H1 (cell line): Measurements from ENCODE around the gene GABBR1. TPM values are rescaled to one million over a fixed set of nuclear protein-coding genes. Genes with fewer than 3 reads are reported as not detected.

Source experiments
- CTCF ChIA-PET: fragments of 300-600 bp; sonication (Branson Sonifier 250); formaldehyde crosslinking; loops from one replicate; lab custom pipeline; 2021; ENCODE audit not compliant: partially characterized antibody; lab: Charles Lee
- POLR2A ChIA-PET: fragments of 300-600 bp; sonication (Branson Sonifier 250); formaldehyde crosslinking; loops from one replicate; lab custom pipeline; 2021; ENCODE audit warnings: inconsistent platforms; ENCODE audit not compliant: partially characterized antibody; lab: Charles Lee
- DNase-seq, 2 experiments: peaks; one replicate each; pipeline versions ENCODE4 v3.0.0 to v3.0.0-alpha.2; 2010 to 2022; ENCODE audit warnings: low spot score in 2 of 2, low read depth in 1 of 2, mixed read lengths in 1 of 2
- FAIRE-seq: peaks from 2 replicates; lab custom pipeline; 2011; peaks lifted over from hg19 to GRCh38; lab: Jason Lieb, UNC
- H2AFZ ChIP-seq: 2 replicates; pipeline ENCODE4 v1.8.1; 2012; ENCODE audit warnings: low read length, inconsistent platforms
- H2AK5ac ChIP-seq: 2 replicates; pipeline ENCODE4 v1.6.1; 2013; ENCODE audit warnings: low read depth, low read length
- H2BK120ac ChIP-seq: replicated peaks from 2 replicates; pipeline ENCODE3; 2013; ENCODE audit warnings: low read depth, low read length, inconsistent platforms
- H2BK12ac ChIP-seq: 2 replicates; pipeline ENCODE4 v1.6.1; 2013; ENCODE audit warnings: low read depth, low read length
- H2BK15ac ChIP-seq: 2 replicates; pipeline ENCODE4 v1.6.1; 2013; ENCODE audit warnings: low read length
- H2BK20ac ChIP-seq: 2 replicates; pipeline ENCODE4 v1.6.1; 2013; ENCODE audit warnings: low read length
- H2BK5ac ChIP-seq: 2 replicates; pipeline ENCODE4 v1.6.1; 2013; ENCODE audit warnings: low read depth, low read length
- H3K14ac ChIP-seq: 2 replicates; pipeline ENCODE4 v1.6.1; 2013; ENCODE audit warnings: inconsistent platforms; ENCODE audit not compliant: insufficient read length
- H3K18ac ChIP-seq: 2 replicates; pipeline ENCODE4 v1.6.1; 2013; ENCODE audit warnings: low read length; ENCODE audit errors: extremely low read depth
- H3K23ac ChIP-seq: 2 replicates; pipeline ENCODE4 v1.6.1; 2013; ENCODE audit warnings: inconsistent platforms; ENCODE audit not compliant: insufficient read length
- H3K23me2 ChIP-seq: 2 replicates; pipeline ENCODE4 v1.6.1; 2013; ENCODE audit warnings: low read depth, low read length
- H3K27ac ChIP-seq: 2 replicates; pipeline ENCODE4 v1.6.1; 2011; ENCODE audit warnings: low read depth, low read length, inconsistent platforms
- H3K27me3 ChIP-seq, 4 experiments: replicated peaks in 1 of 4; 1 replicate in 1 of 4; 2 replicates in 3 of 4; pipeline versions ENCODE4 v1.6.1 to v1.8.1; 2011 to 2013; ENCODE audit warnings: low read length in 3 of 4, mild to moderate bottlenecking in 3 of 4, inconsistent platforms in 2 of 4, mixed read lengths in 2 of 4, moderate library complexity in 1 of 4; ENCODE audit not compliant: control insufficient read depth in 3 of 4, insufficient read depth in 3 of 4; ENCODE audit errors: extremely low read depth in 1 of 4
- H3K36me3 ChIP-seq, 4 experiments: 2 replicates each; pipeline versions ENCODE4 v1.6.1 to v1.8.1; 2011 to 2013; ENCODE audit warnings: mild to moderate bottlenecking in 4 of 4, low read length in 3 of 4, moderate library complexity in 2 of 4, control low read depth in 1 of 4, inconsistent platforms in 1 of 4; ENCODE audit not compliant: insufficient read depth in 4 of 4, control insufficient read depth in 2 of 4
- H3K4ac ChIP-seq: replicated peaks from 2 replicates; pipeline ENCODE3; 2013; ENCODE audit warnings: low read length, low read depth, mixed read lengths, inconsistent platforms; ENCODE audit not compliant: insufficient read length
- H3K4me1 ChIP-seq, 4 experiments: replicated peaks in 1 of 4; 1 replicate in 1 of 4; 2 replicates in 3 of 4; pipeline versions ENCODE4 v1.6.1 to v1.8.1; 2011 to 2013; ENCODE audit warnings: low read length in 3 of 4, inconsistent platforms in 2 of 4, mixed read lengths in 1 of 4; ENCODE audit not compliant: insufficient read depth in 4 of 4, control insufficient read depth in 3 of 4
- H3K4me2 ChIP-seq, 2 experiments: 2 replicates each; pipeline versions ENCODE4 v1.6.1 to v1.8.1; 2011 to 2013; ENCODE audit warnings: low read depth in 2 of 2, low read length in 2 of 2, control low read depth in 1 of 2, inconsistent platforms in 1 of 2, mild to moderate bottlenecking in 1 of 2; ENCODE audit not compliant: insufficient read depth in 1 of 2
- H3K4me3 ChIP-seq, 4 experiments: fragments of 200-600, 300-600 bp in 1 of 4; sonication (generic), shearing (Covaris generic), sonication (Bioruptor Twin) in 1 of 4; 2 replicates each; pipeline versions ENCODE4 v1.5.1 to v1.8.1; 2011 to 2016; ENCODE audit warnings: low read length in 4 of 4, low read depth in 3 of 4, control low read depth in 2 of 4, inconsistent platforms in 2 of 4, mild to moderate bottlenecking in 2 of 4, mixed read lengths in 1 of 4, moderate library complexity in 1 of 4; ENCODE audit not compliant: insufficient read depth in 2 of 4; ENCODE audit errors: extremely low read depth in 1 of 4
- H3K56ac ChIP-seq: replicated peaks from 2 replicates; pipeline ENCODE3; 2013; ENCODE audit warnings: low read depth, mild to moderate bottlenecking, mixed read lengths, low read length, inconsistent platforms; ENCODE audit not compliant: insufficient read length
- H3K79me1 ChIP-seq: 2 replicates; pipeline ENCODE4 v1.6.1; 2013; ENCODE audit warnings: low read depth, low read length, control low read depth
- H3K79me2 ChIP-seq, 2 experiments: 2 replicates each; pipeline versions ENCODE4 v1.6.1 to v1.8.1; 2012 to 2013; ENCODE audit warnings: low read length in 2 of 2, mild to moderate bottlenecking in 2 of 2, inconsistent platforms in 1 of 2; ENCODE audit not compliant: insufficient read depth in 2 of 2, control insufficient read depth in 1 of 2
- H3K9ac ChIP-seq, 4 experiments: replicated peaks in 1 of 4; 1 replicate in 1 of 4; 2 replicates in 3 of 4; pipeline versions ENCODE4 v1.6.1 to v1.8.1; 2011 to 2013; ENCODE audit warnings: low read depth in 3 of 4, low read length in 3 of 4, control low read depth in 2 of 4, mild to moderate bottlenecking in 2 of 4, moderate library complexity in 2 of 4, inconsistent platforms in 1 of 4; ENCODE audit errors: extremely low read depth in 1 of 4
- H3K9me3 ChIP-seq, 2 experiments: 2 replicates each; pipeline versions ENCODE4 v1.6.1 to v1.8.1; 2012 to 2013; ENCODE audit warnings: mild to moderate bottlenecking in 2 of 2, moderate library complexity in 2 of 2, control low read depth in 1 of 2, inconsistent platforms in 1 of 2, low read depth in 1 of 2, low read length in 1 of 2, mixed read lengths in 1 of 2; ENCODE audit not compliant: insufficient read depth in 2 of 2
- H4K20me1 ChIP-seq, 2 experiments: replicated peaks in 1 of 2; 2 replicates each; pipeline versions ENCODE3 to v1.8.1; 2011 to 2013; ENCODE audit warnings: inconsistent platforms in 2 of 2, low read length in 2 of 2, mild to moderate bottlenecking in 1 of 2; ENCODE audit not compliant: insufficient read depth in 2 of 2, control insufficient read depth in 1 of 2
- H4K5ac ChIP-seq: 2 replicates; pipeline ENCODE4 v1.6.1; 2013; ENCODE audit warnings: low read length, low read depth, mixed read lengths, inconsistent platforms; ENCODE audit not compliant: insufficient read length
- H4K8ac ChIP-seq: 2 replicates; pipeline ENCODE4 v1.8.0; 2013; ENCODE audit warnings: mild to moderate bottlenecking, moderate library complexity, low read length, inconsistent platforms; ENCODE audit not compliant: insufficient read depth; ENCODE audit errors: extremely low read depth
- H4K91ac ChIP-seq: replicated peaks from 2 replicates; pipeline ENCODE3; 2013; ENCODE audit warnings: low read length, mixed read lengths, inconsistent platforms; ENCODE audit not compliant: insufficient read length
- BACH1 ChIP-seq: IDR thresholded peaks from 2 replicates; pipeline ENCODE4 v1.6.1; 2012; ENCODE audit warnings: low read length, improper control_type of control experiment
- WGBS, 2 experiments: shearing (Covaris generic) in 1 of 2; methylation state at CpG; one replicate each; pipeline versions ENCODE4 v1.1.6 to v1.1.7; 2013 to 2015; ENCODE audit warnings: low lambda C conversion rate in 2 of 2, mixed read lengths in 2 of 2, inconsistent platforms in 1 of 2, low coverage in 1 of 2, missing lambda C conversion rate in 1 of 2; ENCODE audit not compliant: insufficient replicate concordance in 2 of 2, insufficient coverage in 1 of 2, insufficient read length in 1 of 2; ENCODE audit errors: extremely low coverage in 1 of 2, missing lambda C conversion rate in 1 of 2; 5-methylcytosine and 5-hydroxymethylcytosine counted together
- polyA plus RNA-seq, 7 experiments: library from polyadenylated mRNA; depleted of rRNA in 3 of 7; stranded (reverse) in 5 of 7; unstranded in 2 of 7; fragments of >200 nt in 5 of 7; fragments of 200-250 nt in 2 of 7; gene quantifications; 1 replicate in 5 of 7; 2 replicates in 1 of 7; 4 replicates in 1 of 7; pipeline versions ENCODE4 v1.2.1 to v1.2.3, GENCODE V29; 2011 to 2013; ENCODE audit warnings: missing spikeins in 2 of 7, mixed read lengths in 2 of 7
- total RNA-seq: library from RNA; stranded (reverse); fragmentation: NEBNext Ultra II Directional; extraction: Animal tissue kit (Norgen Biotek cat#: 25700); gene quantifications from 2 replicates; pipeline ENCODE4 v1.2.1, GENCODE V29; 2021

The GABBR1 gene
- total and polyA plus RNA-seq, 2 of the 8 experiments (the other 6 are each of a cell fraction or from before 2014, with no cell fraction given) = 75.9 to 78.3 TPM

DNA sequence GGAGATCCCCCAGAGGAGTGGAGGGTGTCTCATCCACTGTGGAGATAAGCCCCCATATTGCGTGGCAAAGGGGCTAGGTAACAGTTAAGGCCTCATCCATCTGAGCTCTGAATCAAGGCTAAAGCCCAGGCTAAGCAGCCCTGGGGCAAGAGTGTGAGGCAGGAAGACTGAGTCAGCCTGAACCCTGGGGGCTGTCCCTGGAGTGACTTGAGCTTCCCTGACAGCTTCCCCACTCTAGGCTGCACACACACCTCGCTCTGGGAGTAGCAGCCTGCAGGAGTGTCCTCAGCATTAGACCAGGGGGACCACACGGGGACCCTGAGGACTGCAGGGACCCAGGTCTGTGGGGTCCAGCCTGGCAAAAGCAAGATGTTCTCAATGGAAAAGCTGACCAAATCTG is 101.3 kb downstream of the GABBR1 start:
- Histone ChIP-seq H3K27me3 (no peaks in the 10 kb centered on the region; a peak in 1 of 7 replicates), H3K23me2 (no peaks in the 10 kb centered on the region), H2BK15ac (no peak overlapping the region), H4K8ac (no peak overlapping the region), H2BK12ac (no peak overlapping the region), H4K20me1 (no peaks in the 10 kb centered on the region), H3K4me3 (no peak overlapping the region), H3K79me2 (no peaks in the 10 kb centered on the region), H2BK5ac (no peak overlapping the region), H3K23ac (no peak overlapping the region), H2BK120ac (no peak overlapping the region), H4K5ac (no peak overlapping the region), H2AFZ (no peak overlapping the region), H3K4me2 (no peak overlapping the region), H4K91ac (no peak overlapping the region), H3K27ac (no peak overlapping the region), H2BK20ac (no peak overlapping the region), H3K18ac (no peak overlapping the region), H3K56ac (no peak overlapping the region), H3K4me1 (no peaks in the 10 kb centered on the region), H3K79me1 (no peaks in the 10 kb centered on the region), H3K9me3 (no peaks in the 10 kb centered on the region), H3K4ac (no peak overlapping the region), H2AK5ac (no peak overlapping the region), H3K14ac (no peak overlapping the region), H3K9ac (no peak overlapping the region), H3K36me3 (no peaks in the 10 kb centered on the region)
- DNase-seq (peak in 1 of 2 experiments; percentile 36), FAIRE-seq (no peak)
- CTCF ChIA-PET = interaction anchor here (0.9 to 1.9 kb wide), 4 partner anchors 10 to 57 kb away, joined by 3 to 10 read pairs (median 3); no protein-coding TSS in a partner anchor
- WGBS, 2 experiments = 79% methylated on average over 3 of the region's 3 CpGs; no CpG with 5 or more reads in 1 of the 2 experiments
- POLR2A ChIA-PET = no interaction called here
- TF ChIP-seq BACH1 = no peak
